HEK293 (cell line): ENCODE data around the gene SMAD7.
A peak's percentile ranks its signal among the peaks of the same experiment; 100 is the strongest.

Experiments used
- CTCF ChIA-PET: fragments of 350-600 bp; formaldehyde crosslinking; extraction: SDS; loops from one replicate; lab custom pipeline; 2021; ENCODE audit warnings: antibody characterized with exemption; lab: Yijun Ruan, JAX
- POLR2A ChIA-PET: fragments of 300-600 bp; formaldehyde crosslinking; extraction: SDS; loops from one replicate; lab custom pipeline; 2020; ENCODE audit warnings: antibody characterized with exemption, inconsistent platforms; lab: Yijun Ruan, JAX
- H3K27ac ChIP-seq: fragments of 200-500 bp; sonication (Bioruptor generic); 2 replicates; pipeline ENCODE4 v1.5.1; 2014; ENCODE audit warnings: low read depth, low read length, control low read depth, inconsistent platforms; ENCODE audit errors: extremely low read depth
- H3K36me3 ChIP-seq, 2 experiments: fragments of 200-500 bp in 1 of 2; sonication (Bioruptor generic) in 1 of 2; 1 replicate in 1 of 2; 2 replicates in 1 of 2; pipeline ENCODE4 v1.5.1; 2014 to 2017; ENCODE audit warnings: inconsistent platforms in 2 of 2, low read length in 2 of 2; ENCODE audit not compliant: control insufficient read depth in 2 of 2, insufficient read depth in 1 of 2
- H3K4me1 ChIP-seq: fragments of 200-500 bp; sonication (Bioruptor generic); 2 replicates; pipeline ENCODE4 v1.5.1; 2014; ENCODE audit warnings: mild to moderate bottlenecking, low read length, inconsistent platforms; ENCODE audit not compliant: control insufficient read depth, insufficient read depth
- H3K4me3 ChIP-seq: 2 replicates; pipeline ENCODE4 v1.5.1; 2011; ENCODE audit warnings: low read depth, mild to moderate bottlenecking, control low read depth, low read length, moderate library complexity
- H3K9me3 ChIP-seq: fragments of 200-500 bp; sonication (Bioruptor generic); 2 replicates; pipeline ENCODE4 v1.5.1; 2014; ENCODE audit warnings: low read depth, low read length, inconsistent platforms; ENCODE audit not compliant: control insufficient read depth, insufficient read depth
- CTCF ChIP-seq: fragments of 450-650 bp; formaldehyde crosslinking; IDR thresholded peaks from 2 replicates; pipeline ENCODE4 v1.5.1; 2016; ENCODE audit warnings: missing biosample characterization, missing genetic modification characterization
- EGR2 ChIP-seq: fragments of 450-650 bp; formaldehyde crosslinking; IDR thresholded peaks from 2 replicates; pipeline ENCODE4 v1.5.1; 2016; ENCODE audit warnings: low read depth, missing biosample characterization, missing genetic modification characterization
- GFI1B ChIP-seq: fragments of 450-650 bp; formaldehyde crosslinking; IDR thresholded peaks from 2 replicates; pipeline ENCODE4 v1.5.1; 2016; ENCODE audit warnings: missing biosample characterization, missing genetic modification characterization
- HOXA7 ChIP-seq: sonication (generic); formaldehyde crosslinking; IDR thresholded peaks from 2 replicates; pipeline ENCODE4 v1.8.1; 2022; ENCODE audit warnings: missing genetic modification reagents, borderline replicate concordance
- IKZF3 ChIP-seq: fragments of 450-650 bp; IDR thresholded peaks from 2 replicates; pipeline ENCODE4 v1.5.0; 2018; ENCODE audit warnings: missing biosample characterization, mild to moderate bottlenecking, missing genetic modification characterization, moderate library complexity
- KLF17 ChIP-seq: fragments of 450-650 bp; formaldehyde crosslinking; IDR thresholded peaks from 2 replicates; pipeline ENCODE4 v1.5.1; 2016; ENCODE audit warnings: missing biosample characterization, missing genetic modification characterization
- SP7 ChIP-seq: fragments of 450-650 bp; formaldehyde crosslinking; IDR thresholded peaks from 2 replicates; pipeline ENCODE4 v1.5.1; 2016; ENCODE audit warnings: missing biosample characterization, missing genetic modification characterization
- WT1 ChIP-seq: fragments of 450-650 bp; formaldehyde crosslinking; IDR thresholded peaks from 2 replicates; pipeline ENCODE4 v1.5.1; 2016; ENCODE audit warnings: missing biosample characterization, missing genetic modification characterization
- ZBTB44 ChIP-seq: fragments of 450-650 bp; IDR thresholded peaks from 2 replicates; pipeline ENCODE4 v1.5.1; 2018; ENCODE audit warnings: missing biosample characterization, mild to moderate bottlenecking, missing genetic modification characterization
- ZFHX2 ChIP-seq: fragments of 450-650 bp; formaldehyde crosslinking; conservative IDR thresholded peaks from 2 replicates; pipeline ENCODE4 v1.5.1; 2016; ENCODE audit warnings: missing biosample characterization, missing genetic modification characterization
- ZNF10 ChIP-seq: fragments of 450-650 bp; formaldehyde crosslinking; IDR thresholded peaks from 2 replicates; pipeline ENCODE4 v1.5.1; 2017; ENCODE audit warnings: missing biosample characterization, missing genetic modification characterization
- ZNF2 ChIP-seq: fragments of 450-650 bp; formaldehyde crosslinking; IDR thresholded peaks from 2 replicates; pipeline ENCODE4 v1.5.1; 2016; ENCODE audit warnings: missing biosample characterization, missing genetic modification characterization
- ZNF362 ChIP-seq: fragments of 450-650 bp; formaldehyde crosslinking; IDR thresholded peaks from 2 replicates; pipeline ENCODE4 v1.5.1; 2016; ENCODE audit warnings: missing biosample characterization, missing genetic modification characterization
- ZNF398 ChIP-seq: fragments of 450-650 bp; formaldehyde crosslinking; IDR thresholded peaks from 2 replicates; pipeline ENCODE4 v1.5.1; 2017; ENCODE audit warnings: missing biosample characterization, missing genetic modification characterization
- ZNF426 ChIP-seq: fragments of 450-650 bp; formaldehyde crosslinking; IDR thresholded peaks from 2 replicates; pipeline ENCODE4 v1.5.1; 2017; ENCODE audit warnings: missing biosample characterization, missing genetic modification characterization, mild to moderate bottlenecking, inconsistent platforms, moderate library complexity
- ZNF664 ChIP-seq: fragments of 450-650 bp; formaldehyde crosslinking; IDR thresholded peaks from 2 replicates; pipeline ENCODE4 v1.5.1; 2016; ENCODE audit warnings: missing biosample characterization, missing genetic modification characterization
- ZNF704 ChIP-seq: fragments of 450-650 bp; formaldehyde crosslinking; IDR thresholded peaks from 2 replicates; pipeline ENCODE4 v1.5.1; 2016; ENCODE audit warnings: missing biosample characterization, missing genetic modification characterization
- ZSCAN30 ChIP-seq: fragments of 450-650 bp; IDR thresholded peaks from 2 replicates; pipeline ENCODE4 v1.5.1; 2018; ENCODE audit warnings: missing biosample characterization, mild to moderate bottlenecking, missing genetic modification characterization, moderate library complexity

The SMAD7 gene

GRCh38 chr18:48913201-48913600 lies 37.6 kb downstream of the SMAD7 start:
- TF ChIP-seq CTCF = peak; percentile 58
- TF ChIP-seq ZNF664 (tag by site-specific recombination) = peak; percentile 91
- TF ChIP-seq HOXA7 (CRISPR knock-in tag) = no peak

GRCh38 chr18:48910972-48911545 lies 39.7 kb downstream of the SMAD7 start:
- Histone ChIP-seq H3K36me3 (no peaks in the 10 kb centered on the region; a peak in 1 of 3 replicates), H3K27ac (no peak overlapping the region), H3K4me3 (no peak overlapping the region), H3K4me1 (peaks cover 18% of the 10 kb centered on the region), H3K9me3 (no peaks in the 10 kb centered on the region)
- no peak for TF ChIP-seq ZNF398 (tag by site-specific recombination)
- TF ChIP-seq ZNF2 (tag by site-specific recombination) = no peak
- TF ChIP-seq ZFHX2 (tag by site-specific recombination) = no peak
- no peak for TF ChIP-seq ZSCAN30 (tag by site-specific recombination)
- TF ChIP-seq SP7 (tag by site-specific recombination) = peak; percentile 52; the same call in 1 of the 2 replicates
- TF ChIP-seq EGR2 (tag by site-specific recombination) = no peak
- ChIA-PET CTCF (interaction anchor here (0.5 to 1.2 kb wide), 3 partner anchors 14 to 83 kb away, joined by 3 read pairs; no protein-coding TSS in a partner anchor), POLR2A (no interaction called here)

More at GRCh38 chr18:48913201-48913600, 37.6 kb downstream of the SMAD7 start:
- ChIA-PET POLR2A (interaction anchor here (0.6 kb wide), 1 partner anchor 573 kb away, joined by 5 read pairs; no protein-coding TSS in a partner anchor), CTCF (interaction anchor here (0.7 to 1.4 kb wide), 6 partner anchors 134 to 265 kb away, joined by 3 to 5 read pairs (median 3); no protein-coding TSS in a partner anchor)
- peaks cover 0 to under 1% of the 10 kb centered on the region in 2 experiments; a peak in 1 of 3 replicates for H3K36me3 ChIP-seq
- no peak overlapping the region for H3K4me3 ChIP-seq
- H3K9me3 ChIP-seq = no peaks in the 10 kb centered on the region
- H3K27ac ChIP-seq = no peak overlapping the region
- peaks cover 19% of the 10 kb centered on the region for H3K4me1 ChIP-seq

GRCh38 chr18:48909721-48910120 lies 41.0 kb downstream of the SMAD7 start:
- no peaks in the 10 kb centered on the region for H3K9me3 ChIP-seq
- H3K4me3 ChIP-seq = no peak overlapping the region
- H3K4me1 ChIP-seq = peaks cover 6% of the 10 kb centered on the region; the same call in 1 of the 2 replicates
- ChIA-PET CTCF (interaction anchor here (0.7 kb wide), 1 partner anchor 94 kb away, joined by 4 read pairs; no protein-coding TSS in a partner anchor), POLR2A (interaction anchor here (0.5 kb wide), 1 partner anchor 74 kb away, joined by 3 read pairs; no protein-coding TSS in a partner anchor)
- no peak overlapping the region for H3K27ac ChIP-seq
- H3K36me3 ChIP-seq = no peaks in the 10 kb centered on the region; a peak in 1 of 3 replicates
- TF ChIP-seq ZBTB44 = no peak
- TF ChIP-seq GFI1B (tag by site-specific recombination) = no peak
- no peak for TF ChIP-seq ZNF362
- no peak for TF ChIP-seq WT1 (tag by site-specific recombination)
- TF ChIP-seq ZNF704 (tag by site-specific recombination) = no peak
- no peak for TF ChIP-seq IKZF3 (tag by site-specific recombination)
- no peak for TF ChIP-seq ZNF10
- TF ChIP-seq KLF17 (tag by site-specific recombination) = no peak
- TF ChIP-seq ZNF426 (tag by site-specific recombination) = no peak
